Body of pancreas (tissue), 4 donors: Measurements from ENCODE around the gene TTLL9.

ENCODE experiments used
- CTCF ChIP-seq, 7 experiments: fragments of 450-650 bp in 4 of 7; fragments of 200-600 bp in 3 of 7; sonication (generic) in 3 of 7; IDR thresholded peaks; one replicate each; pipeline ENCODE4 v1.5.1; 2016 to 2019; ENCODE audit warnings: antibody characterized with exemption in 7 of 7
- POLR2A ChIP-seq, 3 donors: fragments of 450-650 bp; IDR thresholded peaks; one replicate each; pipeline ENCODE4 v1.6.1; 2016; ENCODE audit warnings: antibody characterized with exemption in 3 of 3, mild to moderate bottlenecking in 2 of 3

GRCh38 chr20:31922588-31922987, 52.2 kb downstream of the TTLL9 start:
- TF ChIP-seq CTCF (IDR thresholded peaks at IDR 0.05) (no peak), POLR2A (IDR thresholded peaks at IDR 0.05) (no peak)
